Progenitor cell of endocrine pancreas (in vitro differentiated cells): Measurements from ENCODE around the gene TMEM134. TPM values are rescaled to one million over a fixed set of nuclear protein-coding genes. Genes with fewer than 3 reads are reported as not detected.

Experiments
- DNase-seq: peaks from one replicate; pipeline ENCODE4 v3.0.0; 2021; ENCODE audit warnings: low spot score; ENCODE audit not compliant: unreplicated experiment
- H3K27ac Mint-ChIP-seq: 2 replicates; pipeline ENCODE4 v1.8.0; 2021; ENCODE audit warnings: mild to moderate bottlenecking, moderate library complexity, mixed read lengths
- H3K27me3 Mint-ChIP-seq: 2 replicates; pipeline ENCODE4 v1.8.0; 2021; ENCODE audit warnings: mixed read lengths
- H3K36me3 Mint-ChIP-seq: 2 replicates; pipeline ENCODE4 v1.8.0; 2022; ENCODE audit warnings: mixed read lengths; ENCODE audit not compliant: insufficient read depth
- H3K4me1 Mint-ChIP-seq: 2 replicates; pipeline ENCODE4 v1.8.0; 2021; ENCODE audit warnings: low read depth, mixed read lengths
- H3K4me3 Mint-ChIP-seq: 2 replicates; pipeline ENCODE4 v1.8.0; 2021; ENCODE audit warnings: low read depth, mild to moderate bottlenecking, moderate library complexity, mixed read lengths
- H3K9me3 Mint-ChIP-seq: 2 replicates; pipeline ENCODE4 v1.8.0; 2021; ENCODE audit warnings: low read depth, mixed read lengths
- total RNA-seq: library from RNA; stranded (reverse); gene quantifications from 2 replicates; pipeline ENCODE4 v1.2.1, GENCODE V29; 2021
- TF ChIP-seq, protein P1 (sequence below): fragments of 200-600 bp; sonication (generic); IDR thresholded peaks from one replicate; pipeline ENCODE4 v1.5.0; 2021; ENCODE audit warnings: antibody characterized with exemption, mild to moderate bottlenecking; ENCODE audit not compliant: unreplicated experiment

The TMEM134 gene
- total RNA-seq, 1 donor from 2014 or later = 63.3 TPM

DNA sequence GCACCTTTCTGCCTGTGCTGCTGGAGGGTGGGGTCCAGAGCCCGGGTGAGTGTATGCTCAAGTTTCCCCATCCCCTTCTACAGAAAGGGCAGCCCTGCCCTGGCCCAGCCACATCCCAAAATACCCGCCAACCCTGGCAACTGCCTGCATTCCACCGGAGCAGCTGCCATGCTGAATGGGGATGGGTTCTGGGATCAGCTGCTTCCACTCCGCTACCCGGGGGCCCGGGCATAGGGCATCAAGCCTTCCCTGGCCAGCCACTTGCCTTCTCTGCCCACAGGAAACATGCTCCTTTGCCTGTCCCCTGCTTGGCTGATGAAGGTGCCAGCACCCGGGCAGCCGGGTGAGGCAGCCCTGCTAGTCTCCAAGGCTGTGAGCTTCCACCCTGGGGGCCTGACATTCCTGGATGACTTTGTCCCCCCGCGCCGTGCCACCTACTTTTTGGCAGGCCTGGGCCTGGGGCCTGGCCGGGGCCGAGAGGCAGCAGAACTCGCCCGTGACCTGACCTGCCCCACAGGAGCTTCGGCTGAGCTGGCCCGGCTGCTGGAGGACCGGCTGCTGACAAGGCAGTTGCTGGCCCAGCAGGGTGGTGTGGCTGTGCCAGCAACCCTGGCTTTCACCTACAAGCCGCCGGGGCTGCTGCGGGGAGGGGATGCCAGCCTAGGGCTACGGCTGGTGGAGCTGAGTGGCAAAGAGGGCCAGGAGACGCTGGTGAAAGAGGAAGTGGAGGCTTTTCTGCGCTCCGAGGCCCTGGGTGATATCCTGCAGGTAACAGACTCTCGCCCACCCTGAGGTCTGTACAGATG lies 50.4 kb downstream of the TMEM134 start:
- Mint-ChIP-seq H3K9me3 (no peaks in the 10 kb centered on the region), H3K27me3 (peaks cover 15% of the 10 kb centered on the region), H3K4me3 (no peak overlapping the region), H3K4me1 (peaks cover 3% of the 10 kb centered on the region), H3K36me3 (no peaks in the 10 kb centered on the region), H3K27ac (no peak overlapping the region)
- no peak for DNase-seq
- TF ChIP-seq, protein P1, sequence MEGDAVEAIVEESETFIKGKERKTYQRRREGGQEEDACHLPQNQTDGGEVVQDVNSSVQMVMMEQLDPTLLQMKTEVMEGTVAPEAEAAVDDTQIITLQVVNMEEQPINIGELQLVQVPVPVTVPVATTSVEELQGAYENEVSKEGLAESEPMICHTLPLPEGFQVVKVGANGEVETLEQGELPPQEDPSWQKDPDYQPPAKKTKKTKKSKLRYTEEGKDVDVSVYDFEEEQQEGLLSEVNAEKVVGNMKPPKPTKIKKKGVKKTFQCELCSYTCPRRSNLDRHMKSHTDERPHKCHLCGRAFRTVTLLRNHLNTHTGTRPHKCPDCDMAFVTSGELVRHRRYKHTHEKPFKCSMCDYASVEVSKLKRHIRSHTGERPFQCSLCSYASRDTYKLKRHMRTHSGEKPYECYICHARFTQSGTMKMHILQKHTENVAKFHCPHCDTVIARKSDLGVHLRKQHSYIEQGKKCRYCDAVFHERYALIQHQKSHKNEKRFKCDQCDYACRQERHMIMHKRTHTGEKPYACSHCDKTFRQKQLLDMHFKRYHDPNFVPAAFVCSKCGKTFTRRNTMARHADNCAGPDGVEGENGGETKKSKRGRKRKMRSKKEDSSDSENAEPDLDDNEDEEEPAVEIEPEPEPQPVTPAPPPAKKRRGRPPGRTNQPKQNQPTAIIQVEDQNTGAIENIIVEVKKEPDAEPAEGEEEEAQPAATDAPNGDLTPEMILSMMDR = no peak

DNA sequence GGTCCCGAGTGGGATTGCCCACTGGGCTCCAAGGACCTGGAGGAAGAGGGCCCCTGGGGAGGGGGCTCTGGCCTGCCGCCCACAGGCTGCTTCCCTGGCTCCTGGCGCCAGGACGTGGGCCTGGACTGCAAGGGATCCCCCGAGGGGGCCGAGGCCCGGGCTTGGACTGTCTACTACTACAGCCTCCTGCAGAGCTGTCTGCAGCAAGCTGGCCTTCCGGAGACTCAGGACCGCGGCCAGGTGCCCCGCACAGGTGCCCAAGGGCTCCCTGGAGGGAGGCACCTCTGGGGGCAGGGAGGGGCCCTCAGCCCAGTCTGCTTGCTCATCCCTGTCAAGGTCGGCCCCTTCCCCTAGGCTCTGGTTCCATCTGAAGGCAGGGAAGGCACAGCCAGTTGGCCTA lies 51.6 kb downstream of the TMEM134 start:
- no peak overlapping the region for H3K4me3 Mint-ChIP-seq
- peaks cover 5% of the 10 kb centered on the region for H3K4me1 Mint-ChIP-seq
- no peak for DNase-seq
- TF ChIP-seq, protein P1 = no peak
- no peaks in the 10 kb centered on the region for H3K36me3 Mint-ChIP-seq
- H3K27ac Mint-ChIP-seq = no peak overlapping the region
- H3K9me3 Mint-ChIP-seq = no peaks in the 10 kb centered on the region
- H3K27me3 Mint-ChIP-seq = peaks cover 27% of the 10 kb centered on the region

DNA sequence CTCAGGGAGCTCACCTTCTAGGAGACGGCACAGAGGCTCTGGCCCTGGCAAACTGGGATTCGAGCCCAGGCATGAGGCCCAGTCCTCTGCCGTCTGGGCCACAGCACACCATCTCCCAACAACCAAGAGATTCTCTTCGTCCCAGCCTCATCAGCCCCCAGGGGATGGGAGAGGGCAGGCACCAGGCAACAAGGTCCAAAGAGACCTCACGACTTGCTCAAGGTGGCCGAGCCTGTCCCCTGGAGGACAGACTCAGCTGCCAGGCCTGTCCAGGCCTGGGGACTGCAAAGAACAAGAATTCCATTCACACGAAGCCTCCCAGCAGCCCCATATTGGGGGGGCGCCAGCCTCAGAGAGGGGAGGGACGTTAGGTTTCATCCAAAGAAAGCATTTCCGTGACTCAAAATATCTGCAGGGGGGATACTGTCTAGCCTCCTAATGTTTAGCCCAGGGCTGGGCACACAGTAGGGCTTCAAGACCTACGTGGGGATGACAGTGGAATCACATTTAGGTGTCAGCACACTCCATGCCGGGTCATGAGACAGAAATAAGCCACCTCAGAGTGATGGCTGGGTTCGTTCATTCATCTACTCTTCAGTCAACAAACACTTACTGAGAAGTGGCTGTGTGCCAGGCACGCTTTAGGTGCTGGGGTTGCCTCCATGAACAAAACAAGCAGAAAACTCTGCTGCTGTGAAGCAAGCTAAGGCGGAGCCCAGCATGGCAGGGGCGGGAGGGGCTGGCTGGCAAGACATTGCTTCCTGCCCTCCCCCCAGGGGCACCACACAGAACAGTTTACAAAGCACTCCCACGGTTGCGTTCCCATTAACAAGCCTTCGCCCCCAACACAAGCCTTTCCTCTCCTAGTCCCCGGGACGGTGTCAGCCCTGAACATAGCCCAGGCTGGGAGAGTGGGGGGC lies 52.4 kb downstream of the TMEM134 start:
- H3K27me3 Mint-ChIP-seq = peaks cover 32% of the 10 kb centered on the region
- H3K4me1 Mint-ChIP-seq = peaks cover 5% of the 10 kb centered on the region
- H3K9me3 Mint-ChIP-seq = no peaks in the 10 kb centered on the region
- no peak overlapping the region for H3K27ac Mint-ChIP-seq
- DNase-seq = no peak
- no peak overlapping the region for H3K4me3 Mint-ChIP-seq
- H3K36me3 Mint-ChIP-seq = no peaks in the 10 kb centered on the region
- TF ChIP-seq, protein P1 = no peak

DNA sequence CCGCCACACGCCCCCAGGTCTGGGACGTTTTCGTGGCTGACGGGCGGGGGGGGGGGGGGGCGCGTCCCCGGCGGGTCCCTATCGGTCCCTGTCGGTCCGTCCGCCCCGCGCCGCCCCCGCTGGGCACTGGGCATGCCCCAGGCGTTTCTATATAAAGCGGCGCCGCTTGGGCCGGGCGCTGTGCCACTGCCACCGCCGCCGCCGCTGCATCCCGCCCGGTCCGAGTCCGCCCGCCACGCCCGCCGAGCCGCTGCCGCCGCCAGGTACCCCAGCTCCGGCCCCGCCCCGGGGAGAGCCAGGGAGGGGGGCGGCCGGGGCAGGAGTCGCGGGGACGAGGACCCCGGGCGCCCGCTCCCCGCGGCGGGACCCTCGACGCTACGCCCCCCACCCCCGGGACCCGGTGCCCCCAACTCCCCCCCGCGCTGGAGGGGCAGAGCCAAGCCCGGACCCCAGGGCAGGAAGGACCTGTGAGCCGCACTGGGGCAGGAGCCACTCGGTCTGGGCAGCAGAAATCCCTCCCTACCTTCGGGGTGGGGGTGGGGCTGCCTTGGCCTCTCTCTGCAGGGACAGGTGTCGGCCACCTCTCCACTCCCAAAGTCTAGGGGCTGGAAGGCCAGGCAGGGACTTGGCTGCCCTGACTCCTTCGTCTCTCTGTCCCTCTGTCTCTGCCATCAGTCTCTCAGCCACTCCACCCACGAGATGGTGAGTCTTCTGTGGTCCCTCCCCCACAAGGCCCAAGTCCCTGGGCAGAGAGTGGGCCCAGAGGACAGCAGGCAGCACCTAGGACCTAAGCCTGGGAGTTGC lies 53.3 kb downstream of the TMEM134 start, which contains the start of gene CARNS1:
Gene CARNS1, plus strand, starts transcription at position 178 of the 804 bp plus-strand sequence. Its CDS starts 522 bp downstream, at position 700.
- Mint-ChIP-seq H3K27me3 (peaks cover 35% of the 10 kb centered on the region), H3K4me3 (peak within 1 kb of the TSS; percentile 57), H3K4me1 (peaks cover 4% of the 10 kb centered on the region), H3K27ac (no peak within 1 kb of the TSS), H3K36me3 (no peaks in the 10 kb centered on the region), H3K9me3 (no peaks in the 10 kb centered on the region)
- TF ChIP-seq, protein P1 = no peak
- no peak for DNase-seq
